B cell (primary cell): ENCODE data around the gene HBB. TPM values are rescaled to one million over a fixed set of nuclear protein-coding genes. Genes with fewer than 3 reads are reported as not detected.
"Not testable (repeated sequence)": the region's sequence is repeated elsewhere in the genome, so short reads cannot be mapped to it uniquely, and the experiment has no call there.

ENCODE experiments used
- ATAC-seq: fragments of 200-7000 bp; cut with Tn5 transposase; one replicate; pipeline ENCODE4 v1.10.0; 2021; ENCODE audit warnings: low read depth, mild to moderate bottlenecking, moderate number of reproducible peaks, moderate library complexity
- CTCF ChIA-PET: fragments of 350-600 bp; sonication (Branson Sonifier 250); formaldehyde crosslinking; loops from one replicate; lab custom pipeline; 2021; ENCODE audit warnings: antibody characterized with exemption, inconsistent platforms; lab: Charles Lee
- POLR2A ChIA-PET: fragments of 350-600 bp; sonication (Branson Sonifier 250); formaldehyde crosslinking; loops from one replicate; lab custom pipeline; 2021; ENCODE audit warnings: antibody characterized with exemption; lab: Charles Lee
- DNase-seq: peaks from one replicate; pipeline ENCODE4 v3.0.0; 2013
- H2AFZ ChIP-seq: 2 replicates; pipeline ENCODE4 v1.6.1; 2012; ENCODE audit warnings: mild to moderate bottlenecking, low read depth, low read length; ENCODE audit not compliant: insufficient read depth, poor library complexity, severe bottlenecking
- H3K27ac ChIP-seq, 2 donors: 1 replicate in 1 of 2; 2 replicates in 1 of 2; pipeline ENCODE4 v1.5.1; 2012 to 2013; ENCODE audit warnings: low read length in 2 of 2, mild to moderate bottlenecking in 2 of 2, moderate library complexity in 1 of 2
- H3K27me3 ChIP-seq, 4 experiments: fragments of 200-600 bp in 1 of 4; sonication (generic) in 1 of 4; replicated peaks in 1 of 4; 1 replicate in 2 of 4; 2 replicates in 2 of 4; pipeline versions ENCODE4 v1.6.1 to v1.7.0; 2013 to 2016; ENCODE audit warnings: low read length in 3 of 4, mild to moderate bottlenecking in 2 of 4, mixed read lengths in 1 of 4, moderate library complexity in 1 of 4; ENCODE audit not compliant: insufficient read depth in 4 of 4, control insufficient read depth in 3 of 4; ENCODE audit errors: control extremely low read depth in 1 of 4
- H3K36me3 ChIP-seq, 2 experiments: replicated peaks in 1 of 2; 1 replicate in 1 of 2; 2 replicates in 1 of 2; pipeline versions ENCODE4 v1.6.1 to v1.7.1; 2013; ENCODE audit warnings: low read length in 1 of 2; ENCODE audit not compliant: insufficient read depth in 2 of 2, control insufficient read depth in 1 of 2; ENCODE audit errors: control extremely low read depth in 1 of 2, extremely low read depth in 1 of 2
- H3K4me1 ChIP-seq, 2 donors: fragments of 200-600 bp in 1 of 2; sonication (generic) in 1 of 2; 1 replicate in 1 of 2; 2 replicates in 1 of 2; pipeline versions ENCODE4 v1.5.1 to v1.6.1; 2013 to 2017; ENCODE audit warnings: low read length in 2 of 2; ENCODE audit not compliant: control insufficient read depth in 2 of 2, insufficient read depth in 2 of 2
- H3K4me2 ChIP-seq: replicated peaks from 2 replicates; pipeline ENCODE3; 2012; ENCODE audit warnings: mild to moderate bottlenecking, low read depth, low read length; ENCODE audit not compliant: poor library complexity, severe bottlenecking
- H3K4me3 ChIP-seq, 5 experiments: fragments of 200-600 bp in 1 of 5; sonication (generic) in 1 of 5; 1 replicate in 3 of 5; 2 replicates in 2 of 5; pipeline versions ENCODE4 v1.5.1 to v1.7.0; 2011 to 2016; ENCODE audit warnings: low read length in 4 of 5, mild to moderate bottlenecking in 4 of 5, low read depth in 2 of 5, control low read depth in 1 of 5, moderate library complexity in 1 of 5; ENCODE audit not compliant: insufficient read depth in 1 of 5; ENCODE audit errors: control extremely low read depth in 1 of 5, extremely low read depth in 1 of 5
- H3K79me2 ChIP-seq: fragments of 200-600 bp; sonication (generic); one replicate; pipeline ENCODE4 v1.6.0; 2016; ENCODE audit warnings: low read length; ENCODE audit not compliant: control insufficient read depth, insufficient read depth
- H3K9ac ChIP-seq: fragments of 200-600 bp; sonication (generic); 2 replicates; pipeline ENCODE4 v1.6.1; 2017; ENCODE audit warnings: mild to moderate bottlenecking, low read length, moderate library complexity
- H3K9me3 ChIP-seq, 3 donors: one replicate each; pipeline versions ENCODE4 v1.6.1 to v1.7.1; 2013; ENCODE audit warnings: low read length in 2 of 3; ENCODE audit not compliant: control insufficient read depth in 2 of 3, insufficient read depth in 1 of 3; ENCODE audit errors: control extremely low read depth in 1 of 3
- H4K20me1 ChIP-seq: 2 replicates; pipeline ENCODE4 v1.6.0; 2012; ENCODE audit warnings: mild to moderate bottlenecking, low read length; ENCODE audit not compliant: insufficient read depth, control insufficient read depth, poor library complexity, severe bottlenecking
- H3K27ac Mint-ChIP-seq: one replicate; pipeline ENCODE4 v1.8.0; 2021; ENCODE audit warnings: mixed read lengths
- H3K27me3 Mint-ChIP-seq: one replicate; pipeline ENCODE4 v1.8.0; 2021; ENCODE audit warnings: mixed read lengths
- H3K4me1 Mint-ChIP-seq: one replicate; pipeline ENCODE4 v1.8.0; 2021; ENCODE audit warnings: mixed read lengths
- H3K4me3 Mint-ChIP-seq: one replicate; pipeline ENCODE4 v1.8.0; 2021; ENCODE audit warnings: mixed read lengths
- H3K9me3 Mint-ChIP-seq: one replicate; pipeline ENCODE4 v1.8.0; 2022; ENCODE audit warnings: mixed read lengths; ENCODE audit not compliant: insufficient read depth
- EZH2 ChIP-seq: IDR thresholded peaks from 2 replicates; pipeline ENCODE4 v1.6.1; 2012; ENCODE audit warnings: borderline replicate concordance, low read depth, mild to moderate bottlenecking, moderate library complexity, low read length; ENCODE audit not compliant: insufficient read depth, poor library complexity, severe bottlenecking
- WGBS: methylation state at CpG from one replicate; pipeline ENCODE4 v1.1.5; 2013; ENCODE audit warnings: missing lambda C conversion rate; ENCODE audit not compliant: insufficient coverage; 5-methylcytosine and 5-hydroxymethylcytosine counted together
- intact Hi-C: fragments of 100-400 bp; cut with micrococcal nuclease; formaldehyde crosslinking; loops from one replicate; pipeline ENCODE4 v1.10.0; 2022
- polyA plus RNA-seq: library from polyadenylated mRNA; depleted of rRNA; stranded (reverse); fragments of >200 nt; gene quantifications from 2 replicates; pipeline ENCODE4 v1.2.3, GENCODE V29; 2012
- total RNA-seq, 2 donors: library from RNA; stranded (reverse); fragments of 120-200 nt in 1 of 2; gene quantifications; 1 replicate in 1 of 2; 2 replicates in 1 of 2; pipeline versions ENCODE4 v1.2.3 to v1.2.4, GENCODE V29; 2013 to 2022
- TF ChIP-seq, protein P1 (sequence below): fragments of 200-600 bp; IDR thresholded peaks from one replicate; pipeline ENCODE4 v1.8.0; 2022; ENCODE audit warnings: antibody characterized with exemption, mild to moderate bottlenecking

The HBB gene
- total and polyA plus RNA-seq, 2 donors (not counting 1 experiment from before 2014, with no cell fraction given) = 69.7 to 385 TPM

DNA sequence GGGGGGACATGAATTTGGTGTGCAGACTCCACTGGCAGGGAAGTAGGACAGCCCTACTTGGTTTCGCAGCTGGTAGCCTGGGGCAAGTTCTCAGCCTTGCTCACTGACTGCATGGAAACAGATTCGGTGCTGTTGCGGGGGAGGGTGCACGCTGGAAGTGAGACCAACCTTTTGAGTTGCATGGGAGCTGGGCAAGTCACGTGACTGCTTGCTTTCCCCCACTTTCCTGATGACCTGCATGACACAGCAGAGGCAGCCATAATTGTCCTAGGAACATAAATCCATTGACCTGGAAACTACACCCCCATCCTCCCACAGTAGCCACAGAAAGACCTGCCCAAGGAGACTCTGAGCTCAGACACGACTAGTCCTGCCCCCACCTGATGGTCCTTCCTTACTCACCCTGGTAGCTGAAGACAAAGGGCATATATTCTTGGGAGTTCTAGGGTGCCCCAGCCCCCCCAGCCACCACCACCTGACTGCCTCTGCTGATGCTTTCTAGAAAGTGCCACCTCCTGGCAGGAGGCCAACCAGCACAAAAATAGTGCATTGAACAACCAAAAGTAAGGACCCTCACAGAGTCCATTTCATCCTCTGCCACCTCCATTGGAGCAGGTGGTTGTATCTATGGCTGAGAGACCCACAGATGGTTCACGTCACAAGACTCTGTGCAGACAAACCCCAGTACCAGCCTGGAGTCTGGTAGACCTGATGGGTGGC lies 31.8 kb upstream of the HBB start:
- Histone ChIP-seq H2AFZ (no peak overlapping the region), H3K79me2 (no peaks in the 10 kb centered on the region), H3K9me3 (peaks cover 0 to 5% (median 0%) of the 10 kb centered on the region in 3 donors), H3K4me1 (no peaks in the 10 kb centered on the region), H3K27ac (no peak overlapping the region), H3K27me3 (no peaks in the 10 kb centered on the region), H3K4me2 (no peak overlapping the region), H4K20me1 (no peaks in the 10 kb centered on the region), H3K9ac (no peak overlapping the region), H3K36me3 (no peaks in the 10 kb centered on the region), H3K4me3 (no peak overlapping the region)
- Mint-ChIP-seq H3K27me3 (peaks cover 16% of the 10 kb centered on the region), H3K4me3 (no peak overlapping the region), H3K9me3 (peaks cover 12% of the 10 kb centered on the region), H3K27ac (no peak overlapping the region), H3K4me1 (no peaks in the 10 kb centered on the region)
- TF ChIP-seq, protein P1, sequence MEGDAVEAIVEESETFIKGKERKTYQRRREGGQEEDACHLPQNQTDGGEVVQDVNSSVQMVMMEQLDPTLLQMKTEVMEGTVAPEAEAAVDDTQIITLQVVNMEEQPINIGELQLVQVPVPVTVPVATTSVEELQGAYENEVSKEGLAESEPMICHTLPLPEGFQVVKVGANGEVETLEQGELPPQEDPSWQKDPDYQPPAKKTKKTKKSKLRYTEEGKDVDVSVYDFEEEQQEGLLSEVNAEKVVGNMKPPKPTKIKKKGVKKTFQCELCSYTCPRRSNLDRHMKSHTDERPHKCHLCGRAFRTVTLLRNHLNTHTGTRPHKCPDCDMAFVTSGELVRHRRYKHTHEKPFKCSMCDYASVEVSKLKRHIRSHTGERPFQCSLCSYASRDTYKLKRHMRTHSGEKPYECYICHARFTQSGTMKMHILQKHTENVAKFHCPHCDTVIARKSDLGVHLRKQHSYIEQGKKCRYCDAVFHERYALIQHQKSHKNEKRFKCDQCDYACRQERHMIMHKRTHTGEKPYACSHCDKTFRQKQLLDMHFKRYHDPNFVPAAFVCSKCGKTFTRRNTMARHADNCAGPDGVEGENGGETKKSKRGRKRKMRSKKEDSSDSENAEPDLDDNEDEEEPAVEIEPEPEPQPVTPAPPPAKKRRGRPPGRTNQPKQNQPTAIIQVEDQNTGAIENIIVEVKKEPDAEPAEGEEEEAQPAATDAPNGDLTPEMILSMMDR = no peak
- no peak for TF ChIP-seq EZH2
- ChIA-PET POLR2A (no interaction called here), CTCF (no interaction called here)
- ATAC-seq = no peak
- no peak for DNase-seq
- WGBS = 91% methylated on average over 6 of the region's 7 CpGs
- intact Hi-C loops = no loop called here

DNA sequence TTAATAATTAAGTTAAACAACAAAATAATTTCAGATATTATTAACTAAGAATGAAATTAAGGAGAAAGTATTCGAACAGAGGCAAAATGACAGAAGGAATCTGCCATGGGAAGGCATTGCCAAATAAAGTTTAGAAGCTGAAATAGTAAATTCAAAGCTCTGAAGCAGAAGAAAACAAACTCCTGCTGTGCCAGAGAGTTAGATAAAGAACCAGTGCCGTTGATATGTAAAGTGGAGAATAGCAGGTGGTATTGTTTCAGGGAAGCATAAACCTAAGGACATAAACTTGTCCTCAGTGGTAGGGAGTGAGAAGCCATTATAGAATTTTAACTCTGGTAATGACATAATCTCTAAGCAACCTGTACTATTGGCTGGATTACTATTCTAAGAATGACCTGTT lies 30.4 kb upstream of the HBB start:
- Histone ChIP-seq H2AFZ (no peak overlapping the region), H3K36me3 (no peaks in the 10 kb centered on the region), H3K27me3 (no peaks in the 10 kb centered on the region), H3K79me2 (no peaks in the 10 kb centered on the region), H3K4me3 (no peak overlapping the region), H4K20me1 (no peaks in the 10 kb centered on the region), H3K9me3 (peaks cover 0 to 5% (median 0%) of the 10 kb centered on the region in 3 donors), H3K4me1 (no peaks in the 10 kb centered on the region), H3K9ac (no peak overlapping the region), H3K27ac (no peak overlapping the region), H3K4me2 (no peak overlapping the region)
- no peak for ATAC-seq
- Mint-ChIP-seq H3K4me1 (no peaks in the 10 kb centered on the region), H3K27me3 (peaks cover 20% of the 10 kb centered on the region), H3K9me3 (peaks cover 12% of the 10 kb centered on the region), H3K27ac (no peak overlapping the region), H3K4me3 (no peak overlapping the region)
- no peak for TF ChIP-seq EZH2
- TF ChIP-seq, protein P1 = no peak
- intact Hi-C loops = no loop called here
- 83% methylated on average over 1 of the region's 2 CpGs for whole genome bisulfite sequencing
- POLR2A ChIA-PET = no interaction called here
- no peak for DNase-seq
- CTCF ChIA-PET = no interaction called here

DNA sequence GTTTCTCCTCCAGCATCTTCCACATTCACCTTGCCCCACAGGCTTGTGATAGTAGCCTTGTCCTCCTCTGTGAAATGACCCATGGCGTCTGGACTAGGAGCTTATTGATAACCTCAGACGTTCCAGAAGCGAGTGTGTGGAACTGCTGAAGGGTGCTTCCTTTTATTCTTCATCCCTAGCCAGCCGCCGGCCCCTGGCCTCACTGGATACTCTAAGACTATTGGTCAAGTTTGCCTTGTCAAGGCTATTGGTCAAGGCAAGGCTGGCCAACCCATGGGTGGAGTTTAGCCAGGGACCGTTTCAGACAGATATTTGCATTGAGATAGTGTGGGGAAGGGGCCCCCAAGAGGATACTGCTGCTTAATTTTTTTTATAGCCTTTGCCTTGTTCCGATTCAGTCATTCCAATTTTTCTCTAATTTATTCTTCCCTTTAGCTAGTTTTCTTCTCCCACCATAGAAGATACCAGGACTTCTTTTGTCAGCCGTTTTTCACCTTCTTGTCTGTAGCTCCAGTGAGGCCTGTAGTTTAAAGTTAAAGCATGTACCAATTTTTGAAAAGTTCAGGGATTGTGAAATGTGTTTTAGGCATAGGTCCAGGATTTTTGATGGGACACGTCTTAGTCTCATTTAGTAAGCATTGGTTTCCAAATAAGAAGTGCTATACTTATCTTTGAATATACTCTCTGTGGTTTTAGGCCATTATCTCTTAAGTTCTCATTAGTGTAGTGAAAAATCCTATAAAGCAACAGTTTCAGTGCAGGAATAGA lies 28.0 kb upstream of the HBB start, which contains the start of gene HBG2:
HBG2 (minus strand) TSS at position 136 of the 768 bp plus-strand sequence; CDS start at position 83, 53 bp downstream.
- H2AFZ ChIP-seq, H4K20me1 ChIP-seq, H3K36me3 ChIP-seq, H3K79me2 ChIP-seq, H3K27ac Mint-ChIP-seq, H3K4me3 Mint-ChIP-seq, ATAC-seq, H3K4me1 Mint-ChIP-seq, POLR2A ChIA-PET, CTCF ChIA-PET, intact Hi-C loops, DNase-seq, H3K4me1 ChIP-seq, H3K27ac ChIP-seq, H3K9ac ChIP-seq, H3K9me3 ChIP-seq, H3K9me3 Mint-ChIP-seq, H3K4me2 ChIP-seq, H3K4me3 ChIP-seq, H3K27me3 ChIP-seq: not testable (repeated sequence)
- WGBS = no CpG with 5 or more reads among the region's 9 CpGs
- H3K27me3 Mint-ChIP-seq = peaks cover 18% of the 10 kb centered on the region
